Thymus (tissue), 11 donors: Measurements from ENCODE around the gene PDE6A. TPM values are rescaled to one million over a fixed set of nuclear protein-coding genes. Genes with fewer than 3 reads are reported as not detected.

Experiments used
- DNase-seq, 9 donors: peaks; one replicate each; pipeline ENCODE4 v3.0.0-alpha.2; 2013; ENCODE audit warnings: low spot score in 9 of 9, low read depth in 6 of 9, missing footprints in 1 of 9
- H3K27ac ChIP-seq, 2 donors: one replicate each; pipeline ENCODE4 v1.5.1; 2013; ENCODE audit warnings: control low read depth in 1 of 2, low read depth in 1 of 2, low read length in 1 of 2, mild to moderate bottlenecking in 1 of 2, moderate library complexity in 1 of 2
- H3K27me3 ChIP-seq, 2 donors: one replicate each; pipeline ENCODE4 v1.5.1; 2013; ENCODE audit warnings: low read length in 1 of 2; ENCODE audit not compliant: control insufficient read depth in 2 of 2, insufficient read depth in 1 of 2
- H3K36me3 ChIP-seq, 2 donors: one replicate each; pipeline ENCODE4 v1.5.1; 2013; ENCODE audit warnings: low read length in 1 of 2, mild to moderate bottlenecking in 1 of 2, moderate library complexity in 1 of 2; ENCODE audit not compliant: control insufficient read depth in 2 of 2, insufficient read depth in 2 of 2
- H3K4me1 ChIP-seq, 2 donors: one replicate each; pipeline ENCODE4 v1.5.1; 2013; ENCODE audit warnings: low read length in 2 of 2; ENCODE audit not compliant: control insufficient read depth in 2 of 2, insufficient read depth in 2 of 2
- H3K4me3 ChIP-seq, 2 donors: one replicate each; pipeline ENCODE4 v1.5.1; 2013; ENCODE audit warnings: low read length in 2 of 2, control low read depth in 1 of 2, mild to moderate bottlenecking in 1 of 2
- H3K9me3 ChIP-seq, 2 donors: one replicate each; pipeline ENCODE4 v1.5.1; 2013; ENCODE audit warnings: low read length in 1 of 2, mild to moderate bottlenecking in 1 of 2; ENCODE audit not compliant: control insufficient read depth in 2 of 2, insufficient read depth in 1 of 2
- WGBS: extraction: QIAGEN DNeasy Blood & Tissue Kit; methylation state at CpG from one replicate; pipeline ENCODE4 v1.1.7; 2013; 5-methylcytosine and 5-hydroxymethylcytosine counted together
- polyA plus RNA-seq: library from polyadenylated mRNA; stranded (reverse); fragments of 200-250 nt; gene quantifications from one replicate; pipeline ENCODE4 v1.2.3, GENCODE V29; 2013
- total RNA-seq: library from RNA; stranded (reverse); fragments of 120-200 nt; gene quantifications from one replicate; pipeline ENCODE4 v1.2.4, GENCODE V29; 2013
- donor health status: healthy.

PDE6A gene
- total and polyA plus RNA-seq, 2 donors: under 0.01 to 0.16 TPM

- H3K4me1 ChIP-seq: no peaks in the 10 kb centered on the region
- no peaks in the 10 kb centered on the region for H3K9me3 ChIP-seq
- H3K4me3 ChIP-seq: no peak overlapping the region
- DNase-seq: no peak
- H3K27ac ChIP-seq: no peak overlapping the region
- peaks cover 0 to 6% of the 10 kb centered on the region in 2 donors for H3K36me3 ChIP-seq
- no peaks in the 10 kb centered on the region for H3K27me3 ChIP-seq
- 92% methylated on average over 16 of the region's 16 CpGs for WGBS
Observed at GRCh38 chr5:149824846-149825245, 119.7 kb downstream of the PDE6A start.

GRCh38 chr5:149824120-149824519 lies 120.5 kb downstream of the PDE6A start:
- peaks cover 0 to 6% of the 10 kb centered on the region in 2 donors for H3K36me3 ChIP-seq
- no peaks in the 10 kb centered on the region for H3K4me1 ChIP-seq
- no peak overlapping the region for H3K4me3 ChIP-seq
- WGBS: 98% methylated on average over 7 of the region's 7 CpGs
- H3K27me3 ChIP-seq: no peaks in the 10 kb centered on the region
- no peak overlapping the region for H3K27ac ChIP-seq
- no peak for DNase-seq
- no peaks in the 10 kb centered on the region for H3K9me3 ChIP-seq

GRCh38 chr5:149823375-149823774 lies 121.2 kb downstream of the PDE6A start:
- DNase-seq: no peak
- WGBS: 91% methylated on average over 5 of the region's 5 CpGs
- Histone ChIP-seq H3K4me3 (no peak overlapping the region), H3K27ac (no peak overlapping the region), H3K9me3 (no peaks in the 10 kb centered on the region), H3K27me3 (no peaks in the 10 kb centered on the region), H3K4me1 (no peaks in the 10 kb centered on the region), H3K36me3 (peaks cover 0 to 6% of the 10 kb centered on the region in 2 donors)

- Histone ChIP-seq H3K4me3 (no peak overlapping the region), H3K27ac (no peak overlapping the region), H3K27me3 (no peaks in the 10 kb centered on the region), H3K9me3 (no peaks in the 10 kb centered on the region), H3K36me3 (peaks cover 0 to 1% of the 10 kb centered on the region in 2 donors), H3K4me1 (no peaks in the 10 kb centered on the region)
- WGBS: 99% methylated on average over 5 of the region's 5 CpGs
- no peak for DNase-seq
Observed at GRCh38 chr5:149822301-149822700, 122.3 kb downstream of the PDE6A start.

- H3K27me3 ChIP-seq: no peaks in the 10 kb centered on the region
- H3K4me3 ChIP-seq: no peak overlapping the region
- no peak for DNase-seq
- H3K9me3 ChIP-seq: peaks cover 0 to 4% of the 10 kb centered on the region in 2 donors
- H3K36me3 ChIP-seq: no peaks in the 10 kb centered on the region
- H3K27ac ChIP-seq: no peak overlapping the region
- 98% methylated on average over 17 of the region's 17 CpGs for WGBS
- no peaks in the 10 kb centered on the region for H3K4me1 ChIP-seq
Observed at GRCh38 chr5:149820536-149821510, 123.8 kb downstream of the PDE6A start.

GRCh38 chr5:149820012-149820411 lies 124.6 kb downstream of the PDE6A start:
- no peaks in the 10 kb centered on the region for H3K36me3 ChIP-seq
- WGBS: 89% methylated on average over 2 of the region's 2 CpGs
- H3K9me3 ChIP-seq: peaks cover 0 to 4% of the 10 kb centered on the region in 2 donors
- H3K4me1 ChIP-seq: no peaks in the 10 kb centered on the region
- H3K4me3 ChIP-seq: no peak overlapping the region
- H3K27ac ChIP-seq: no peak overlapping the region
- DNase-seq: no peak
- no peaks in the 10 kb centered on the region for H3K27me3 ChIP-seq

- peaks cover 0 to 4% of the 10 kb centered on the region in 2 donors for H3K9me3 ChIP-seq
- H3K36me3 ChIP-seq: no peaks in the 10 kb centered on the region
- H3K4me3 ChIP-seq: no peak overlapping the region
- H3K4me1 ChIP-seq: no peaks in the 10 kb centered on the region
- H3K27me3 ChIP-seq: no peaks in the 10 kb centered on the region
- WGBS: 91% methylated on average over 4 of the region's 4 CpGs
- no peak for DNase-seq
- H3K27ac ChIP-seq: no peak overlapping the region
Observed at GRCh38 chr5:149818116-149818515, 126.5 kb downstream of the PDE6A start.

- no peak for DNase-seq
- Histone ChIP-seq H3K4me1 (no peaks in the 10 kb centered on the region), H3K9me3 (peaks cover 0 to 4% of the 10 kb centered on the region in 2 donors), H3K4me3 (no peak overlapping the region), H3K36me3 (no peaks in the 10 kb centered on the region), H3K27ac (no peak overlapping the region), H3K27me3 (no peaks in the 10 kb centered on the region)
- WGBS: 83% methylated on average over 4 of the region's 4 CpGs
Observed at GRCh38 chr5:149817539-149818060, 127.0 kb downstream of the PDE6A start.

- Histone ChIP-seq H3K4me1 (peaks cover 0 to under 1% of the 10 kb centered on the region in 2 donors), H3K9me3 (peaks cover 0 to 4% of the 10 kb centered on the region in 2 donors), H3K27me3 (no peaks in the 10 kb centered on the region), H3K36me3 (no peaks in the 10 kb centered on the region), H3K27ac (no peak overlapping the region), H3K4me3 (no peak overlapping the region)
- WGBS: 99% methylated on average over 2 of the region's 2 CpGs
- DNase-seq: no peak
Observed at GRCh38 chr5:149816661-149817060, 127.9 kb downstream of the PDE6A start.
